GM06990 (cell line): ENCODE data around the gene CACNA1A.

ENCODE experiments used
- DNase-seq: peaks from one replicate; pipeline ENCODE4 v3.0.0-alpha.2; 2011; ENCODE audit not compliant: insufficient read length; ENCODE audit errors: extremely low read depth
- H3K27me3 ChIP-seq: replicated peaks from 2 replicates; pipeline ENCODE4 v1.6.0; 2011; ENCODE audit warnings: low read length; ENCODE audit not compliant: control insufficient read depth, insufficient read depth
- H3K36me3 ChIP-seq: 2 replicates; pipeline ENCODE4 v1.5.1; 2011; ENCODE audit warnings: low read length; ENCODE audit not compliant: control insufficient read depth, insufficient read depth
- H3K4me3 ChIP-seq: replicated peaks from 2 replicates; pipeline ENCODE4 v1.5.1; 2011; ENCODE audit warnings: low read depth, mild to moderate bottlenecking, control low read depth, low read length
- TF ChIP-seq, protein P1 (sequence below): IDR thresholded peaks from 2 replicates; pipeline ENCODE4 v1.5.1; 2011; ENCODE audit warnings: low read length, control low read depth, mild to moderate bottlenecking, inconsistent platforms; ENCODE audit not compliant: insufficient read depth, poor library complexity, severe bottlenecking

CACNA1A gene

DNA sequence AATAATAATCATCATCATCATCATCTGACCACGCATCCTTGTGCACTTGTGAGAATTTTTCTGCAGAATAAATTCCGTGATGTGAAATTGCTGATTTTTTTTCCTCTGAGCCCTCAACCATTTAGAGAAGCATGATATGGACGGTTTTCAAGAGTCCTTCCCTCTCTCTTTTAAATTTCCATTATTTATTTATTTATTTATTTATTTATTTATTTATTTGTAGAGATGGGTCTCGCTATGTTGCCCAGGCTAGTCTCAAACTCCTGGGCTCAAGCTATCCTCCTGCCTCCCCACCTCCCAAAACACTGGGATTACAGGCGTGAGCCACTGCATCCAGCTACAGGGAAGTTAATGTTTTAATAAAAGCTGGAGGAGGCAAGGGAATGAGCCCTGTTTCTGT, 39.6 kb downstream of the CACNA1A start:
- Histone ChIP-seq H3K27me3 (no peaks in the 10 kb centered on the region), H3K4me3 (no peak overlapping the region), H3K36me3 (no peaks in the 10 kb centered on the region)
- TF ChIP-seq, protein P1, sequence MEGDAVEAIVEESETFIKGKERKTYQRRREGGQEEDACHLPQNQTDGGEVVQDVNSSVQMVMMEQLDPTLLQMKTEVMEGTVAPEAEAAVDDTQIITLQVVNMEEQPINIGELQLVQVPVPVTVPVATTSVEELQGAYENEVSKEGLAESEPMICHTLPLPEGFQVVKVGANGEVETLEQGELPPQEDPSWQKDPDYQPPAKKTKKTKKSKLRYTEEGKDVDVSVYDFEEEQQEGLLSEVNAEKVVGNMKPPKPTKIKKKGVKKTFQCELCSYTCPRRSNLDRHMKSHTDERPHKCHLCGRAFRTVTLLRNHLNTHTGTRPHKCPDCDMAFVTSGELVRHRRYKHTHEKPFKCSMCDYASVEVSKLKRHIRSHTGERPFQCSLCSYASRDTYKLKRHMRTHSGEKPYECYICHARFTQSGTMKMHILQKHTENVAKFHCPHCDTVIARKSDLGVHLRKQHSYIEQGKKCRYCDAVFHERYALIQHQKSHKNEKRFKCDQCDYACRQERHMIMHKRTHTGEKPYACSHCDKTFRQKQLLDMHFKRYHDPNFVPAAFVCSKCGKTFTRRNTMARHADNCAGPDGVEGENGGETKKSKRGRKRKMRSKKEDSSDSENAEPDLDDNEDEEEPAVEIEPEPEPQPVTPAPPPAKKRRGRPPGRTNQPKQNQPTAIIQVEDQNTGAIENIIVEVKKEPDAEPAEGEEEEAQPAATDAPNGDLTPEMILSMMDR: no peak
- no peak for DNase-seq

DNA sequence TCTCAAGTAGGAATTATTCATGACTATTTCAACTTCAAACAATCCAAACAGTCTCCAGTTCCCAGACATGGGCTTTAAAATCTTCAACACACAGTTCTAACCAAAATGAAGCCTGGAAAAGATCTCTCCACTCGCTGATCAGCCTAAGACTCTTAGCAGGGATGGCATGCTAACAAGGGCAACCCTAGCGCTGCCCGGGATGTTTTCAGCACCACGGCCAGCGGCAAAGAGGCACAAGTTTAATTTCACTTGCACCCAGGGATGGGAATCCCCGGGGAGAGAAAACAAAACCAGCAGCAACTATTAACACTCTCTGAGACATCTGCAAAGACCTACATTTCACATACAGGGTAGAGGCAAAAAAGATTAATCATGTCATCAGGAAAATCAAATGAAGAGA, 43.0 kb downstream of the CACNA1A start:
- TF ChIP-seq, protein P1: no peak
- Histone ChIP-seq H3K36me3 (no peaks in the 10 kb centered on the region), H3K27me3 (no peaks in the 10 kb centered on the region; the same call in 1 of the 2 replicates), H3K4me3 (no peak overlapping the region)
- DNase-seq: no peak

DNA sequence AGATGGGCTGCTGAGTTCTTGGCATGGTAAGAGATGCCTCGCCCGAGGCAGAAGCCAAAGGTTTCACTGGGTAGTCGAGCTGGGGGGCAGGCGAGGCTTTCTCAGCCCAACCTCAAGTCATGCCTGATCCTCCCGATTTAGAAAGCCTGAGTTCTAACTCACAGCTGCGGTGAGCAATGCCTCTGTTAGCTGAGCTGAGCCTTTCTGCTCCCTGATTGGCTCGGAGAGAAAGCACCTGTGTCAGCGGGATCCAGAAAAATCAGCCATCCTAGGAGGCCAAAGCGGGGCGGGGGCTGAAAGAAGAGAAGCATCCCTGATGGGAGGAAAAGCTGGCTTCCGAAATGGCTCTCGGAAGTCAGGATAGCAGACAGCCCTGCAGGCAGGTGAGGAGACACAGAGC, 44.7 kb downstream of the CACNA1A start:
- Histone ChIP-seq H3K36me3 (no peaks in the 10 kb centered on the region), H3K4me3 (no peak overlapping the region), H3K27me3 (no peaks in the 10 kb centered on the region; the same call in 1 of the 2 replicates)
- TF ChIP-seq, protein P1: no peak
- DNase-seq: no peak

DNA sequence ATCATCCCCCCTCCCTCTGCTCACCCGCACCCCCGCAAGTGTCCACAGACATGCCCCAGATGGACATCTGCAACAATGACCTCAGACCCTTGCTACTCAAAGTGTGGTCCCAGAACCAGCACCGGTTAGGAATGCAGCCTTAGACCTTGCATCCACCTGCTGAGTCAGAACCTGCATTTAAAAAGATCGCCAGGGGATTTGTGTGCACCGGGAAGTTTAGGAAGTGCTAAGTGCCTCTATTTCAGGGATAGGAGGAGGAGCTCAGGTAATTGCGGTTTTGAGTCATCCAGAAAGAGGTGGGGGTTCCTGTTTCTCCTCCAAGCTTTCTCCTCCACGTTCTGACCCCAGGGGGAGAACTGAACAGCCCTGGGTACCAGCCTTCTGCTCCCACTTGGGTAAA, 46.2 kb downstream of the CACNA1A start:
- no peak for DNase-seq
- Histone ChIP-seq H3K27me3 (no peaks in the 10 kb centered on the region; the same call in 1 of the 2 replicates), H3K4me3 (no peak overlapping the region), H3K36me3 (no peaks in the 10 kb centered on the region)
- TF ChIP-seq, protein P1: no peak

DNA sequence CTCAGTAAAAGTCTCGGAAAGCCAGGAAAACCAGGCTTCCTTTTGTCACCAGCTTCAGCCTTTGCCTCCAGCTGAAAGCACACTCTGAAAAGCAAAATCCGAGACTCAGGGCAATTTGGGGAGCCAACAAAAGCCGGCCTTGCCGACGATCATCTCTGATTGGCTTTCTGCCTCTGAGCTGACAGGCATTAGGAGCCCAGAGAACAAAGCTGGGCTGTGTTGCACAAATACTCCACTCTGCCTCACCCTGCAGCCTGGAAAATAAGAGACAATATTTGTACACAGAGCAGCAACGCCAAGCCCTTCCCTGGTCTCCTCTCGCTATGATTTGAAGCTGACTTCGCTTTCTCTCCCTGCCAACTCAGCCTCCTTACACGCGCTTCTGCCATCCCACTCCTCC, 46.9 kb downstream of the CACNA1A start:
- TF ChIP-seq, protein P1: no peak
- no peak for DNase-seq
- Histone ChIP-seq H3K27me3 (no peaks in the 10 kb centered on the region; the same call in 1 of the 2 replicates), H3K4me3 (no peak overlapping the region), H3K36me3 (no peaks in the 10 kb centered on the region)

DNA sequence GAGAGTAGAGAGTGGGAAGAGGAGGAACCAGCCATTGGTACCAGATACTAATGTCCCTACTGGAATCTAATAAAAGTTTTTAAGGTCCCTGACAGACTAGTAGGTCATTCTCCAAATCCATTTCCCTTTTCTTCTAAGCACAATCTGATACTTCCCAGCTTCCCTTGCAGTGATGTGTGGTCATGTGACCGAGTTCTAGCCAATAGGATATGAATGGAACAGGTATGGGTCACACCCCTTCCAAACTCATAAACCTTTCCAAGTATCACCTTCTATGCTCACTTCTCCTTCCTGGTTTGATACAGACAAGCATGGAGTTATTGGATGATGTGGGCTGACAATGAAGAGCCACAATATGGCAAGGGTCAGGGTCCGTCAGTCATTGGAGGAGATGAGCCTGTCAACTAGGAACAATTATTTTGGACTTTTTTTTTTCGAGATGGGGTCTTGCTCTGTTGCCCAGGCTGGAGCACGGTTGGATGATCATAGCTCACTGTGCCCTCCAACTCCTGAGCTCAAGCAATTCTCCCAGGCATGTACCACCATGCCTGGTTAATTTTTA, 54.8 kb downstream of the CACNA1A start:
- Histone ChIP-seq H3K36me3 (no peaks in the 10 kb centered on the region), H3K27me3 (no peaks in the 10 kb centered on the region), H3K4me3 (no peak overlapping the region)
- TF ChIP-seq, protein P1: no peak
- DNase-seq: no peak
